AG09319 (cell line): ENCODE measurements around the gene CDC5L.

Source experiments
- DNase-seq: peaks from one replicate; pipeline ENCODE4 v3.0.0-alpha.2; 2010; ENCODE audit warnings: low read depth; ENCODE audit errors: extremely low read depth
- CTCF ChIP-seq: IDR thresholded peaks from 2 replicates; pipeline ENCODE4 v1.5.1; 2011; ENCODE audit warnings: low read depth, mild to moderate bottlenecking, inconsistent platforms, low read length, moderate library complexity

Gene CDC5L

GRCh38 chr6:44474643-44475042 is 87.1 kb downstream of the CDC5L start:
- no peak for DNase-seq
- TF ChIP-seq CTCF: no peak

GRCh38 chr6:44475417-44475778 is 87.9 kb downstream of the CDC5L start:
- no peak for DNase-seq
- TF ChIP-seq CTCF: no peak

DNA sequence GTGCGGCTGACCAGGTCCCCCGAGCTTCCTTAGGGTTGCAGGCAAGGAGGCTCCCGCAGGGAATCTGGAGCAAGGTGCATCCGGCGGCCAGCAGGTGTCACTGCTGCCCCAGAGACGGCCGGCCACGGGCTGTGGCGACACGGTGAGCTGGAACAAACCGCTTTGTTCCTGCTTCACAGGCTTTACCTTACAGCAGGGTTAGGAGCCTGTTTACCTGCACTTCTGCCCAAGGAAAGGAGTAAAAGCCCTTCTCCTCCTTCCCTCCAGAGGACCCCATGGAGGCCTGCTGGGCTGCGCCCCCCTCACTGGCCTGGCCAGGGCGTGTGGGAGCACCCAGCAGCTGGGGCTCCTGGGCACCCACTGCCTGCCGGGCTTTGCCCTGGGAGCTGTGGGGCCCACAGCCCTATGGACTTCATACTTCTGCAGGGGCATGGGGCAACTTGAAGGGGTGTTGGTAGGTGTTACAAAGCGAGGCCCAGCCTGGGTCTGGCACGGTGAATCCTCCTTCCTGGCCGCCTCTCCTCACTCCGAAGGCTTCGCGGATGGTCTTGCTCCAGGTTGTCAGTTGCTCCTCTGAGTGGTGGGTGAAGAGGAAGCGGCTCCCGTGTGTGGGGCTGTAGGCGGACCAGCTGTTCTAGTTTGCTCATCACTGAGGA is 88.4 kb downstream of the CDC5L start:
- DNase-seq: peak; percentile 37
- peak; percentile 96 for TF ChIP-seq CTCF

DNA sequence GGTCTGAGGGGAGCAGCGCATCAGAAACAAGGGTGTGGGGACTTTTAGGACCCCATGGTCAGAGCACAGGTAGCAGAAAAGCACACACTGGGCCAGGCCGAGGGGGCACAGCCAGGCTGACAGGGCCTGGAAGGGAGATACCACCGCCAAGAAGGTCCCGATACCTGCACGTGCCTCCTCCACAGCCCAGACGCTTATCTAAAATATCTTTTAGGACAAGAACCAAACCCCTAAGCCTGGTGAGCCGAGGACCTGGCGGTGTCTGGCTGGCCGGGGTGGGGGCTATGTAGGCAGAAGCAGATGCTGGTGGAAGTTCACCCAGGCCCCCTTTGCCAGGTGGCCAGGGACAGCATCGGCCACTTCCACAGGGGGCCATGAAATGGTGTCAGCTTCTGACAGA is 89.3 kb downstream of the CDC5L start:
- DNase-seq: no peak
- TF ChIP-seq CTCF: no peak

DNA sequence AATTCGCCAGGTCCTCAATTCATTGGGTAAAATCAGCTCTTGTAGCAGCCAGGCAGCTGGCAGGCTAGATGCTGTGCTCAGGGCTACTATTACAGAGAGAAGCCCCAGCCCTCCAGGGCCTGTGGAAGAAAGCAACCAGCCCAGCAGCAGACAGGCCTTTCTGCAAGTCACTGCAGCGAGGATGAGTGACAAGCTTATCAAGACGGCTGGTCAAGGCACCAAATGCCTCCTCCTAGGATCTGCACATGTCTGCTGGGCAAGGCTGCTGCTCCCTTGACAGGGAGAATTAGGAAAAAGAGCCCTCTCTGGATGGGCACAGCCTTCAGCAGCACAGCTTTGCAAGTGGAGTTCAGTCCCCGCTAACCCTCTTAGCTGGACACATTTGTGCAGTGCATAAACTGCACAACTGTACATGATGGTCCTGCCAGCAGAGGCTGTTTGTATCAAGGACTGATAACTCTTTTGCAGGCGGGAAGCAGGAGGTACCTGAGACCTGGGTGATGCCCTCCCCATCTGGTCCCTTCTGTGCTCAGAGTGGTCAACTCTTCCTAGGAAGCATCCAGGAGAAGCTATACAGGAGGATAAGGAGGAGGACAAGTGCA is 89.9 kb downstream of the CDC5L start:
- TF ChIP-seq CTCF: no peak
- no peak for DNase-seq

GRCh38 chr6:44478158-44478557 is 90.7 kb downstream of the CDC5L start:
- no peak for DNase-seq
- TF ChIP-seq CTCF: no peak

DNA sequence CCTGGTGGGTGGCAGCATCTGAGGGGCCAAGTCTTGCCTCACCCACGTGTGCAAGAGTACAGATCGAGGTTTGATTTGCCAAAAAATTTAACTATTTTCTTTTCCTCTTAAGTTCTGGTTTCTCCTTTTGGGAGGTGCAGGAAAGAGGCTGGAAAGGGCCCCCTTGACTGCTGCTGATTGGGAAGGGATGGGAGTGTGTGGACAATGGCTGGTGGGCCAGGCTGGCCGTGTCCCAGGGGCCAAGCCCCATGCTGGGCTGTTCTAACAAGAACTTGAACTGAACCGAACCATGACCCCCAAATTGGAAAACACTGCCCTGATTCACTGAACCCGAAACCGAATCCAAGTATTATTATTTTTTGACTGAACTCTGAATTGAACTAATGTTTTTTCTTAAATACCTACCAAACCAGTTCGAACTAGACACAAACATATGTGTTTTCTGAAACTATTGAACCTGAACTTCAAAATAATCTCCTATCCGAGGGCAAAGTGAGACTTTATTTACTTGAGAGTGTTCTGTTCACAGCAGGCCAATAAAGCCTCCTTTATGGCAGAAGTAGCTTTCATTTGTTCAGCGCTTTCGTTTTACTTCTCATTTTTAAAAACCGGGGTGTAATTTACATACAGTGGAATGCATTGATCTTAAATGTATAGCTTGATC is 91.2 kb downstream of the CDC5L start:
- TF ChIP-seq CTCF: no peak
- no peak for DNase-seq
